Keratinocyte (primary cell): ENCODE data around the gene GAL.

ENCODE experiments used
- CTCF ChIP-seq, 3 experiments: IDR thresholded peaks in 1 of 3; conservative IDR thresholded peaks in 1 of 3; optimal IDR thresholded peaks in 1 of 3; 2 replicates in 2 of 3; 3 replicates in 1 of 3; pipeline versions ENCODE3 to v1.5.1; 2011; ENCODE audit warnings: low read length in 3 of 3, mild to moderate bottlenecking in 3 of 3, moderate library complexity in 2 of 3, control low read depth in 1 of 3, inconsistent platforms in 1 of 3; ENCODE audit not compliant: insufficient read depth in 2 of 3; ENCODE audit errors: extremely low read depth in 1 of 3
- EZH2 ChIP-seq: IDR thresholded peaks from one replicate; pipeline ENCODE4 v1.6.1; 2012; ENCODE audit warnings: inconsistent platforms, mild to moderate bottlenecking, low read length, moderate library complexity

- TF ChIP-seq CTCF (optimal IDR thresholded peaks at IDR 0.05 in 1 of 3, IDR thresholded peaks at IDR 0.05 in 1 of 3, conservative IDR thresholded peaks at IDR 0.05 in 1 of 3; ENCODE audit: extremely low read depth in 1 of 3, insufficient read depth in 2 of 3, low read length in 3 of 3) (no peak), EZH2 (no peak)
Observed at GRCh38 chr11:68664906-68665305, 19.4 kb upstream of the GAL start.
